ENCODE measurements around the gene FHAD1. TPM values are rescaled to one million over a fixed set of nuclear protein-coding genes. Genes with fewer than 3 reads are reported as not detected.
A peak's percentile ranks its signal among the peaks of the same experiment; 100 is the strongest.

The FHAD1 gene
- total and polyA plus RNA-seq, 8 donors = 0.75 to 5.5 (median 2.1) TPM

GRCh38 chr1:15357612-15358207, 110.7 kb downstream of the FHAD1 start:
- Histone ChIP-seq H3K27ac (no peak overlapping the region), H3K4me1 (peaks cover 0 to 2% (median 2%) of the 10 kb centered on the region in 3 donors), H3K36me3 (no peaks in the 10 kb centered on the region), H3K4me3 (no peak overlapping the region), H3K9me3 (no peaks in the 10 kb centered on the region), H3K27me3 (no peaks in the 10 kb centered on the region)
- WGBS, 2 donors = 74 to 75% methylated on average over 8 of the region's 8 CpGs
- FAIRE-seq (no peak), ATAC-seq (no peak), DNase-seq (no peak)
- TF ChIP-seq CTCF (IDR thresholded peaks at IDR 0.05) = no peak
- intact Hi-C loops (cut with DNase I) = no loop called here

GRCh38 chr1:15358565-15359133, 111.6 kb downstream of the FHAD1 start:
- Histone ChIP-seq H3K27ac (no peak overlapping the region), H3K4me1 (no peaks in the 10 kb centered on the region), H3K27me3 (no peaks in the 10 kb centered on the region), H3K9me3 (no peaks in the 10 kb centered on the region), H3K36me3 (no peaks in the 10 kb centered on the region), H3K4me3 (no peak overlapping the region)
- TF ChIP-seq CTCF (IDR thresholded peaks at IDR 0.05) = no peak
- 84 to 87% methylated on average over 20 of the region's 20 CpGs for WGBS, 2 donors
- intact Hi-C loops (cut with DNase I) = no loop called here
- DNase-seq (no peak), FAIRE-seq (no peak), ATAC-seq (no peak)

- Histone ChIP-seq H3K27me3 (no peaks in the 10 kb centered on the region), H3K36me3 (no peaks in the 10 kb centered on the region), H3K4me1 (no peaks in the 10 kb centered on the region), H3K4me3 (no peak overlapping the region), H3K27ac (no peak overlapping the region), H3K9me3 (no peaks in the 10 kb centered on the region)
- ATAC-seq = no peak
- 93 to 94% methylated on average over 14 of the region's 14 CpGs for WGBS, 2 donors
- FAIRE-seq = no peak
- intact Hi-C loops (cut with DNase I) = no loop called here
- no peak for TF ChIP-seq CTCF (IDR thresholded peaks at IDR 0.05)
- no peak for DNase-seq
Observed at GRCh38 chr1:15360700-15361099, 113.7 kb downstream of the FHAD1 start.

- Histone ChIP-seq H3K27ac (no peak overlapping the region), H3K9me3 (no peaks in the 10 kb centered on the region), H3K4me1 (peaks cover 0 to 6% (median 0%) of the 10 kb centered on the region in 3 donors), H3K27me3 (no peaks in the 10 kb centered on the region), H3K36me3 (no peaks in the 10 kb centered on the region), H3K4me3 (no peak overlapping the region)
- WGBS, 2 donors = 92 to 93% methylated on average over 13 of the region's 13 CpGs
- FAIRE-seq (no peak), DNase-seq (no peak), ATAC-seq (no peak)
- intact Hi-C loops (cut with DNase I) = no loop called here
- no peak for TF ChIP-seq CTCF (IDR thresholded peaks at IDR 0.05)
Observed at GRCh38 chr1:15362096-15362736, 115.2 kb downstream of the FHAD1 start.

GRCh38 chr1:15362737-15363128, 115.7 kb downstream of the FHAD1 start:
- Histone ChIP-seq H3K36me3 (no peaks in the 10 kb centered on the region), H3K27me3 (no peaks in the 10 kb centered on the region), H3K4me1 (peaks cover 0 to 6% (median 0%) of the 10 kb centered on the region in 3 donors), H3K4me3 (no peak overlapping the region), H3K27ac (no peak overlapping the region), H3K9me3 (no peaks in the 10 kb centered on the region)
- ATAC-seq = peak in 1 of 4 donors; percentile 40
- intact Hi-C loops (cut with DNase I) = no loop called here
- FAIRE-seq = no peak
- no peak for TF ChIP-seq CTCF (IDR thresholded peaks at IDR 0.05)
- 91 to 97% methylated on average over 4 of the region's 4 CpGs for WGBS, 2 donors
- DNase-seq = no peak

All from pancreas (tissue), 10 donors.